GM21619 (cell line): ENCODE measurements around the gene TTLL10.

Source experiments
- ATAC-seq: cut with Tn5 transposase; IDR thresholded peaks from one replicate; pipeline ENCODE4 v1.9.1; 2021; ENCODE audit not compliant: unreplicated experiment

TTLL10 gene

DNA sequence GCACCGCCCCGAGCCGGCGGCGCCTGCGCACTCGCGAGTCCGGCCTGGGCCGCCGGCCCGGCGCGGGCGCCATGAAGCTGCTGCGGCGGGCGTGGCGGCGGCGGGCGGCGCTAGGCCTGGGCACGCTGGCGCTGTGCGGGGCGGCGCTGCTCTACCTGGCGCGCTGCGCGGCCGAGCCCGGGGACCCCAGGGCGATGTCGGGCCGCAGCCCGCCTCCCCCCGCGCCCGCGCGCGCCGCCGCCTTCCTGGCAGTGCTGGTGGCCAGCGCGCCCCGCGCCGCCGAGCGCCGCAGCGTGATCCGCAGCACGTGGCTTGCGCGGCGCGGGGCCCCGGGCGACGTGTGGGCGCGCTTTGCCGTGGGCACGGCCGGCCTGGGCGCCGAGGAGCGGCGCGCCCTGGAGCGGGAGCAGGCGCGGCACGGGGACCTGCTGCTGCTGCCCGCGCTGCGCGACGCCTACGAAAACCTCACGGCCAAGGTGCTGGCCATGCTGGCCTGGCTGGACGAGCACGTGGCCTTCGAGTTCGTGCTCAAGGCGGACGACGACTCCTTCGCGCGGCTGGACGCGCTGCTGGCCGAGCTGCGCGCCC lies 58.6 kb downstream of the TTLL10 start, which contains the start of gene B3GALT6:
Gene B3GALT6, plus strand, starts transcription at position 30 of the 588 bp plus-strand sequence. Its CDS starts 42 bp downstream, at position 72.
- ATAC-seq: no peak

DNA sequence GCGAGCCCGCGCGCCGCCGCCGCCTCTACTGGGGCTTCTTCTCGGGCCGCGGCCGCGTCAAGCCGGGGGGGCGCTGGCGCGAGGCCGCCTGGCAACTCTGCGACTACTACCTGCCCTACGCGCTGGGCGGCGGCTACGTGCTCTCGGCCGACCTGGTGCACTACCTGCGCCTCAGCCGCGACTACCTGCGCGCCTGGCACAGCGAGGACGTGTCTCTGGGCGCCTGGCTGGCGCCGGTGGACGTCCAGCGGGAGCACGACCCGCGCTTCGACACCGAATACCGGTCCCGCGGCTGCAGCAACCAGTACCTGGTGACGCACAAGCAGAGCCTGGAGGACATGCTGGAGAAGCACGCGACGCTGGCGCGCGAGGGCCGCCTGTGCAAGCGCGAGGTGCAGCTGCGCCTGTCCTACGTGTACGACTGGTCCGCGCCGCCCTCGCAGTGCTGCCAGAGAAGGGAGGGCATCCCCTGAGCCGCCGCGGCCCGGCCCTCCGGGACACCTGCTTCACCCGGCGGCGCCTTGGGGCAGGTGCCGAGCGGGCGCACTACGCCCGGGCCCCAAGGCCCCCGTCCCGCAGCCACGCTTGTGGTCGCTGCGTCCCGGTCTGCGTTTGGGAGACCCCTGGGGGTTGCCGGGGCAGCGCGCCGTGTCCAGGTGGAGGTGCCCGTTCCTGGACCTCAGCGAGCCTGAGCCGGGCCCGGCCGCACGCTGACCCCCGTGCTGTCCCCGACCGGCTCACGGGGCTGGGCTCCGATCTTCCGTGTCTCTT lies 59.3 kb downstream of the TTLL10 start:
- no peak for ATAC-seq

DNA sequence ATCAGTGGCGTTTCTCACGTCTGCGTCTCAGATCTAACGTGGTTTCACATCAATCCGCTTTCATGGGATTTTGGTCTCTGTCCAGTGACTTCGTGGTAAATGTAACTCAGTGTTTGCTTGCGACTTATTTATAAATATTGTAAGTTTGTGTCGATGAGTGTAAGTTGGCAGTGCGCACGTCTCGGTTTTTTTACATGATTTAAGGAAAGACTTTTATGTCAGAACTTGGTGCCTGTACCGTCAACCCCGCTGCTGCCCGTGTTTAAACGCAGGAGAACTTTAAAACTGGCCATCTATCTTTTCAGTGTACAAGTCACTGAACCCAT lies 59.9 kb downstream of the TTLL10 start:
- ATAC-seq: no peak

DNA sequence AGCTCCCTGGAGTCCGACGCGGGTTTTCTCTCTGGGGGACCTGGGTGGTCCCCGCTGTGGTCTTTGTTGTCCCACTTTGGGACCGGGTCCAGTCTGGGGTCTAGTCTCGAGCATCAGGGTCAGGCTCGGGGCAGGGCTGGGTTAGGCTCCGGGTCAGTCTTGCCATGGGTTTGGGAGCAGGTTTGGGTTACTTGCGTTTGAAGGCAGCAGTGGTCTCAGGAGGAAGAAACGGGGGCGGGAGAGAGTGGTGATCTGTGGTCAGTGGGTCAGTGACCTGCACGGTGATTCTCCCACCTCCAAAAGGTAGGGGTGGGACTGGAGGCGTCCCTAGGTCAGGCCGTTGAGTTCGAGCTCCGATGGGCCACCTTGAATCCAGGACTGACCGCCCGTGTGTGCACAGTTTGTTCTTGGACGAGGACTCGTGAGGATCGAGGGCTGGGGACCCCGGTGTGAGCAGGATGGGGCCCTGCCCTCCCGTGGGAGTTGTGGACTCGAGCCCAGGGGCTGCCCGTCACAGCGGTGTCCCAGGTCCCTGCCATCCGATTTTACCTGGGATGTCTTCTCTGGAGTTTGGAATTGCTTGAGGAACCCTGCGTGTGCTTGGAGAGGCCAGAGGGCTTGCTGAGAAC lies 60.6 kb downstream of the TTLL10 start:
- no peak for ATAC-seq

DNA sequence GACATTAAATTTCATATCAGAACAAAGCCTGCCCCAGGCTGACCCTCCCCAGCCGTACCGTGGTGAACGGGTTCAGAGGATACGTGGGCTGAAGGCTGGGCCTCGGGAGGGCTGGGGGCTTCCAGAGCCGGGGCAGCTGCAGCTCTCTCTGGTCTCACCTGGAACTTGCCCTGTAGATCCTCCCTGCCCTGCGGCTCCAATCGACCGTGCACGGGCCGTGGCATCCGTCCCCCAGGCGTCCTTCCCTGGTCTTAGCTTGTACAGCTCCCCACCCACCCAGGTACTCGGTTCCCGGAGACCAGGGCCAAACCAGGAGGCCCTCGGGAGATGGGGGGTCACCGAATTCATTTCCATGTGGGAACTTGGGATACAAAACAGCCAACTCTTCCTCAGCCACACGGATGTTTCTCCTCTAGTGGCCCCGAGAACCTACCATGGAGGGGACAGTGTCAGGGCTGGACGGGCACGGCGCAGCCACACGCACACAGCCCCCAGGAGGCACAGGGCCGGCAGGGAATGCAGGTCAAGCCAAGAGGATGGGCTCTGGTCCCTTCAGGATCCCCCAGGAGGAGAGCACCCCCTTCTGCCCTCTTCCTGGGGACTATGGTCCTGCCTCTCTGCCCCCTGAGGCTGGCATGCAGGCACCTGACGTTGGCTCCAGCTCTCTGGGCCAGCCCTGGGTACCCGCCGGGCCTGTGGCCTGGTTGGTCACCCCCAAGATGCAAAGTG lies 61.5 kb downstream of the TTLL10 start:
- no peak for ATAC-seq

DNA sequence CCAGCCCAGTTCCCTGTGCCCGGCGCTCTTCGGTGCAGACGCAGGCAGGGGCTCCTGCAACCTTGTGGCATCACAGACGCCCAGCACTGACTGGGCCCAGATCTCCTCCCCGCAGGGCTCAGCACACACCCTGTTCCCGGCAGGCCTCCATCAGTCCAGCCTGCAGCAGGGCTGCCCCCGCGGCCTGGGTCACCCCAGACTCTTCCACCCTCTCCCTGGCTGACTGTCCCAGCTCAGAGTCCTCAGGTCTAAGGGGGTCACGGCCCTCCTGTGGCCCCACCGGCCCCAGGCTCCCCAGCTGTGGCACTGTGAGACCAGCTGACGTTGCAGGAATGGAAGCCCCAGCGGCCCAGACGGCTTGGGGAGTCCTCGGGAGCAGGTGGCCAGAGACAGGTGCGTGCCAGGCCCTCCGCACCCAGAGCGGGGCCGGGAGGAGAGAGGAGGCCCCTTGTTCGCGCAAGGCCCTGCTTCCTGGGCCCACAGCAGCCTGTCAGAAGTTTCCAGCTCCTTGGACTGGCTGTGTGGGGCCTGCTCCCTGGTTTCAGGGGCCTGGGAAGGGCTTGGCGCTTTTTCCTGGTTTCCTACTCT lies 62.6 kb downstream of the TTLL10 start:
- ATAC-seq: no peak

DNA sequence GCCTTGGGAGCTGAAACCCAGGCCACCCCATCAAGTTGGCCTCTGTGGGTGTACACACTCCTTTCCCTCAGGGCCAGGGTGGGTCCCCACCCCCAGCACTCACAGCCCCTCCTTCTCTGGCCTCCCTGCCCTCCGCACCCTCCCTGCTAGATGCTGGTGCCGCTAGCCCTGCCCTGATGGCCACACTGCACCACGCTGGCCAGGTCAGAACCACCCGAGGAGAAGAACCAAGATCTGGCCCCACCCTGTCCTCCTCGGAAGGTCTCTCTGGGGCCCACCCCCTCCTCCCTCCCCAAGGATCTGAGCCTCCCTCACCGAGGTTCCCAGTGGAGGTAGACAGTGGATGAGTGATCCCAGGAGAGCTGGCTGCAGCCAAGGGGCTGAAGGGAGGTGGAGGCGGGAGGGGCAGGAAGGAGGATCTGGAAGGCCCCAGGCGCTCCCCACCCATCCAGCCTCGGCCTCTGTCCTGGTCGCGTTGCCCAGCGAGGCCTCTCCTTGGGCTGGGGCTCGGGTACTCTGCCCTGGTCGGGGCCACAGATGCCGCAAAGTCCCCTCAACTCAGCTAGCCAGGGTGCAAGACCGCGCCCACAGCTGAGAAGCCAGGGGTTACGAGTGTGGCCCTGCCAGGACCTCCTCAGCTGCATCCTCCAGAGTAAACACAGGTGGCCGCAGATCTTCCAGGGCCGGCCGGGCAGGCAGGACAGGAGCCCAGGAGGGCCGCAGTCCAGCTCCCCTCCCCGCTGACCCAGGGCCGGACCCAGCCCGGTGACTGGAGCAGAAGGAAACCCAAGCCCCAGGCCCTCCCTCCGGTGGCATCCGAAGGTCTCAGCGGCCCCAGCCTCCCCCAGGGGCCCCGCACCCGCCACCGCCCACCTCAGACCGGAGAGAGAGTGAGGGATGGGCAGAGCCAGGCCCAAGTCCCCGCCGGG lies 63.5 kb downstream of the TTLL10 start:
- no peak for ATAC-seq

DNA sequence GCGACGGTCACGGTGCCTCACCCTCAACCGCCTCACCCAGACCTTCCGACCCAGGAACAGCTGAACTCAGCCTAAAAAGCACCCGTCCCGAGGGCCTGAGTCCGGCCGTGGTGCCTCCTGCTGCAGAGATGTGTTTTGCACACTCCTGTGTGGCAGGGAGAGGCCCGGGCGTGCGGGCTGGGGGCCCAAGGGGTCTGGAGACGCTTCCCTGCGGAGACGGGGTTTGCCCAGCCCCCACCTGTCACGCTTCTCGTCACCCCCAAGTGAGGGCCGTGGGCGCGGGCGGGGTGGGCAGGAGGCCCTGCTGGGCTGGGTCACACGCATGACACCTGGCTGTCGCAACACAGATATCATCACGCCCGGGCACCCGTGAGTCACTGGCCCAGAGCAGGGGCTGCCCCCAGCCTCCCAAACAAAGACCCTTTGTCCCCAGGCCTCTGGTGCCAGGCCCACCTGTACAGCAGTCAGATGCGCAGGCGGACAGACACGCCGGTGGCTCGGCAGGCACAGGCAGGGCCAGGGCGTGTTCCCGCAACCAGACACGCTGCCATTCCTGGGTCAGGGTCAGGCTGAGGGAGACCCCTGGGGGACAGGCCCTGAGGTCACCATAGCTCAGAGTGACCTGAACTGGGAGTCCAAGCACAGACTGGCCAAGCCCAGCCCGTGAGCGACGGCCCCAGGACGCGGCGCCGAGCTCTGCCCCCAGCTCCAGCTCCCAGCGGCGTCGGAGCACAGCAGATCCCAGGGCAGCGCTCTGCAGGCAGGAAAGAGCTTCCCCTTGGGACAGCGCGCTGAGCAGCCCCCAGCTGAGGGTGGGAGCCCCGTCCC lies 64.4 kb downstream of the TTLL10 start:
- ATAC-seq: no peak

DNA sequence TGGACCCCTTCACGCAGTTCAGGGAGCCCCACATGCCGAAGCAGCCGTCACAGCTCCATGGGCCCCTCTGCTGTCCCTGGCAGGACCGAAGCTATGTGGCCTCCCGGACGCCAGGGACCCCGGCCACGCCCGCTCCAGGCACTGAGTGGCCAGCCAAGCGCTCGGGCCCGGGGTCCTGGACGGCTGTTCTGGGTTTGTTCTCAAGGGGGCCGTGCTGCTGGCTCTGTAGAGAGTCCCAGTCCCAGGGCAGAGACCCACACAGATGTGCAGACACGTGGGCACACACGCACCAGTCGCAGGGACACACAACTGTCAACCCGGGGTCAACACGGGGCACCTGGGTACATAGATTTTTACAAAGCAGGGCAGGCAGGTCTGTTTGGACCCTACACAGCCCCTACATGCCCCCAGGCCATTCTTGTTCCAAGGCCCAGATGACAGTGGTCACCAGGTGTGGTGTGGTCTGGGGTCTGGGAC lies 65.1 kb downstream of the TTLL10 start:
- no peak for ATAC-seq

DNA sequence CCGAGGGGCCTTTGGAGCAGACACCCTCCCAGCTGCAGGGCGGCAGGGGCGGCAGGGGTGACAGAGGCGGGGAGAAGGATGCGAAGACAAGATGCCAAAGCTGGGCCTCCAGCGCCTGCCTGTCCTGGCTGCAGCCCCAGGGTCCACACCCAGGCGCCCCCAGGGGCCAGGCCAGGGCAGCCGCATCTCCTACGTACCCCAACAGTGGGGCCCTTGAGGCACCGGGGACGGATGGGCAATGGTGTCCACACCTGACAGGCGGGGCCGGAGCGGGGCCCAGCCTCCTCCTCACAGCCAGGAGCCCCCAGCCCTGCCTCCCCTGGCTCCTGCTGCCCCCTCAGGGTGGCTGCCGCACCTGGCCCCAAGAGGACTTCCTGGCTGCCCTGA lies 65.5 kb downstream of the TTLL10 start:
- no peak for ATAC-seq

DNA sequence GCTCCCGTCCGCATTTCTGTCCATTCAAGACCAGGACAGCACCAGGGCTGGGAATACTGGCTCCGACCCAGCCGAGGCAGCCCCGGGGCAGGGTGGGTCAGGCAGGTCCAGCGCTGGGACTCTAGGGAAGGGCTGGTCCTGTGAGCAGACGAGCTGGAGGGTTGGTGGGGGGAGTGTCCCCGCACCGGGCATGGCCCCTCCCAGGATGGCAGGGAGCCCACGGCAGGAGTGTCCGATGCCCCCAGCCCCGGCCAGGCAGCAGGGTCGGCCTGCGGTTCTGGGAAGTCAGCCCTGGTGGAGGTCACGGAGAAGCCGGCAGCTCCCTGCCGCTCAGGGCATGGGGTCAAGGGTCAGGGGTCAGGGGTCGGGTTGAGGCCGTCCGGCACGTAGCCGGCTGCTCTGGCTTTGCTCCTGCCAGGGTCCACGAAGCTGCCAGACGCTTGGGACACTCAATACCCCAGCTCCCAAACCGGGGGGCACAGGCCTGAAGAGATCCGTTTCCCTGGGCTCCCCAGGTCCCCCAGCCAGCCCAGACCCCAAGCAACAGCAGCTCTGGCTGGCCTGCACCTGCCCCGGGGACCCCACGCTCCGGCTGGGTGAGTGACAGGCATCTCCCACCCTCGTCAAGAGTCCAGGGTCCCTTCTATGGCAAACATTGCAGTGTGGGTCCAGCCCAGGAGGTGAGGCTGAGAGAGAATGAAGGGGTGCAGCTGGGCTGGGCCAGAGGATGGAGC lies 66.1 kb downstream of the TTLL10 start:
- ATAC-seq: no peak

DNA sequence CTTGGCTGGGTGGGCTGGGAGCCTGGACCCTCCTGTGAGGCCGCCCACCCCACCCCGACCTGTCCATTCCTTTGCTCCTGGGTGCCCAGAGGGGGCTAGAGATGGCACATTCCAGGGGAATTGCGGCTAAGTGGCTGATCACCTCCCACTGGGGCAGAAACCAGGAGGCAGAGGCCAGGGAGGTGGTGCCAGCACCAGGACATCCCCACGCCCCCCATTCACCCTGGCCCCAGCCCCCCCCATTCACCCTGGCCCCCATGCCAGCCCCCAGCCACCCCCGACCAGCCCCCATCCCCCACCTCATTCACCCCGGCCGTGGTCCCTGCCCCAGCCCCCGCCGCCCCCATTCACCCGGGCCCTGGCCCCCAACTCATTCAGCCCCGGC lies 66.7 kb downstream of the TTLL10 start:
- ATAC-seq: no peak

DNA sequence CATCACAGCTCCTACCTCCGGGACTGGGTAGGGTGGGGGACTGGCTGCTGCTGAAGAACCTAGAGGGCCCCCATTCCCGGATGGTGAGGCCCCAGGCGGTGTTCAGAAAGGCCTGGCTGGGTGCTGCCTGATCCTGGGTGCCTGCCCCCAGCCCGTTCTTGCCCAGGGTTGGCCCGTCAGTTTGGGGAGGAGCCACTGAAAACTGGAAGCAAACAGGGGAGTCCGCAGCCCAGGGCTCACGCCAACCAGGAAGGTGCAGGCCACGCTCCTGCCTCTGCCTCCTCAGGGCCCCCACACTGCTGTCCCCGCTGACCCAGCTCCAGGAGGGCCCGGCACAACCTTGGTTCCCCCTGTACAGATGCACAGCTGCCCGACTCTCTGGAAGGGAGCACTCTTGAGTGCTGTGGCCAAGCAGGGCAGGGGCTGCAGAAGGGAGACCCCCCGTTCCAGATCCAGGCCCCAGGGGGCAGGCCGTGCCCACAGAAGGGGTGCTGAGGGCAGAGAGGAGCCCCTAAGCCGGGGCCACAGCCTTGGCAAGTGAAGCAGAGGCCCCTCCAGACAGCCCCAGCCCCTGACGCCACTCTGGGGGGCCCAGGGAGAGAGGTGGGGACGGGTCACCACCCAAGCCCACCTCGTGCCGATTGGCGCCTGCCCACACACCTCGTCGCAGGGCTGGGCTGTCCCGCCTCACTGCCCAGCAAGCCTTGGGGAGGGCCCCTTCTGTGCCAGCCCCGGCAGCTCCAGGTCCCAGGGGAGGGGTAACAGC lies 67.3 kb downstream of the TTLL10 start:
- ATAC-seq: no peak

DNA sequence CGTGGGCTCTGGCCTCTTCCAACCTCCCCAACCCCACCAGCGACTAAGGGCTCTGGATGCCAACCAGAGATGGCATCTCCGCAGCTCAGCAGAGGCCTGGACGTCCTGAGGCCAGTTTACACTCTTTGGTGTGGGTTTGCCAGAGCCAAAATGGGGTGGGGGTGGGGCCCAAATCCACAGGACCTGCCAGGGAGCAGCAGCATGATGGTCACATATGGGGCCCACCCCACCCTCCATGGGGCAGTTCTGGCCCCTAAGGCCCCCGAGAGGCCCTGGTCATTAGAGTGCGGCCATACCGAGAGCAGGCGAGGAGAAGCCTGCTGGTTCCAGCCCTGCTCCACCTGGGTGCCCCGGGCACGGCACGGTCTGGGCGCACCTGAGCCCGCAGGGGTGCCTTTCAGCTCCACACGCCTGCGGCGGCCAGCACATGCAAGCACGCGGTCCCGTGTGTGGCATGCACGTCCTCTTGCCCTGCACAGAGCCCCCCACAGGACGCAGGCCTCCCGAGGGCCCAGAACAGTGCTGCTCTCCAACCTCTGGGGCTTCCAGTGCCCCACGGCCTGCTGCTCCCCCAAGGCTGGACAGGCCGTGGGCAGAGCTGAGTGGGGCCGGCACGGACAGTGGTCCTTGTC lies 68.0 kb downstream of the TTLL10 start:
- ATAC-seq: no peak

DNA sequence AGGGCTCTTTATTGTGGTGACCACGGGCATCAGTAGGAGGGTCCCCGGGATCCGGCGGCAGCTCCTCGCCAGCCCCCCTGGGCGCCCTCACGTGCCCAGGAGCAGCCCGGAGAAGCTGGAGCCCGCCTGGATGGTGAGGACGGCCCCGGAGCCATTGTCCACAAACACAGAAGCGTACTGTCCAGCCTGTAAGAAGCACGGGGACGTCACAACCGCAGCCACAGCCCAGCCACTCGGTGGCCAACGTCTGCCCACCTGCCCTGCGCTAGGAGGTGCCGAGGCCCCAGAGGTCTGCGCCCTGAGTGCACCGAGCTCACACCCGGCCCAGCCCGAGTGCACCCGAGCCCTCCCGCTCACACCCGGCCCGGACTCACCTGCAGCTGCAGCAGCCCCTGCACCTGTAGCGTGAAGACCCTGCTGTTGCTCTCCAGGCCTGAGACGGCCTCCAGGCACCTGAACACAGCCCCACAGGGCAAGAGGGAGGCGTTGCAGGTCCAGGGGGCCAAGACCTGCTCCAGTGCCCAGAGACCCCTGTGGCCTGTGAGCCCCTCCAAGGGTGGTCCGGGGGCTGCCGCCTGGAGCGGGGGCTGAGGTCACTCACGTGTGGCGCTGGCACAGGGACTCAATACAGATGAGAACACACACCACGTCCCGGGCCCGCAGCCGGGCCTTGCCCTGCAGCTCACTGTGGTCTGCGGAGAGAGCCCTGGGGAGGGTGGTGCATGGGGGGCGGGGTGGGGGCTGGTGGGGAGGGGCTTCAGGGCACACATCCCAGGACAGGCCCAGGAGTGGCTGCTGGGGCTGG lies 69.0 kb downstream of the TTLL10 start:
- no peak for ATAC-seq

DNA sequence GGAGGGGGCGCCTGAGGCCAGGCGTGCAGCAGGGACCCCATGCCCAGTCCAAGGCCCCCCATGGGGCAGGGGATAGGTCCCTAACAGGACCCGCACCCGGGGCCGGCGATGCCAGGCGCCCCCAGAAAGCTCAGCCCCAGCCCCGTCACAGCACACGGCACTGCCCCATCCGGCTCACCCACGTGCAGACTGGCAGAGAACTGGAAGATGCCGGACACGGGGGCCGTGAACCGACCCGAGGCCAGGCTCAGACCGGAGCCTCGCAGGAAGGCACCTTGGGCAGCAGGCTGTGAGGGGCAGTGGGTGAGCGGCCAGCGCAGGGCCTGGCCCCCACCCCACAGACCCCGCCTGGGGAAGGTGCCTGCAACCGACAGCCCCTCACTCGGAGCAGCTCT lies 69.6 kb downstream of the TTLL10 start:
- ATAC-seq: no peak

DNA sequence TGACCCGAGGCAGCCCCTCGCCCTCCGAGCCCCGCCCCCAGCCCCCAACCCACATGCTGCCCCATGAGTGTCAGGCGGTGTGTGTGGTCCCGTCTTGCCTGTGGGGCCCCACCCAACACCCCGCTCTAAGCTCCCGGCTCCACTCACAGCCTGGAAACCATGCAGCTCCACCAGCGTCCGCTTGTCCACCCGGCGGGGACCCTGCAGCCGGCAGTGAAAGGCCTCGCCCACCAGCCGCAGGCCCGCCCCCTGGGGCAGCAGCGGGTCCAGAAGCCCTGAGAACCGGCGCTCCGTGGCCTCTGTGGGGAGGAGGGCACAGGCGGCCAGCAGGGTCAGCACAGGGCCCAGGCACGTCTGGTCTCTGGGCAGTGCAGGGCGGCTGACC lies 70.1 kb downstream of the TTLL10 start:
- no peak for ATAC-seq
